Kidney glomerular epithelial cell (primary cell): ENCODE data around the gene PTGIS.
A peak's percentile ranks its signal among the peaks of the same experiment; 100 is the strongest.
"Not testable (repeated sequence)": the region's sequence is repeated elsewhere in the genome, so short reads cannot be mapped to it uniquely, and the experiment has no call there.

Source experiments
- DNase-seq: peaks from one replicate; lab custom pipeline; 2025; lab: John Stamatoyannopoulos, UW

Gene PTGIS

DNA sequence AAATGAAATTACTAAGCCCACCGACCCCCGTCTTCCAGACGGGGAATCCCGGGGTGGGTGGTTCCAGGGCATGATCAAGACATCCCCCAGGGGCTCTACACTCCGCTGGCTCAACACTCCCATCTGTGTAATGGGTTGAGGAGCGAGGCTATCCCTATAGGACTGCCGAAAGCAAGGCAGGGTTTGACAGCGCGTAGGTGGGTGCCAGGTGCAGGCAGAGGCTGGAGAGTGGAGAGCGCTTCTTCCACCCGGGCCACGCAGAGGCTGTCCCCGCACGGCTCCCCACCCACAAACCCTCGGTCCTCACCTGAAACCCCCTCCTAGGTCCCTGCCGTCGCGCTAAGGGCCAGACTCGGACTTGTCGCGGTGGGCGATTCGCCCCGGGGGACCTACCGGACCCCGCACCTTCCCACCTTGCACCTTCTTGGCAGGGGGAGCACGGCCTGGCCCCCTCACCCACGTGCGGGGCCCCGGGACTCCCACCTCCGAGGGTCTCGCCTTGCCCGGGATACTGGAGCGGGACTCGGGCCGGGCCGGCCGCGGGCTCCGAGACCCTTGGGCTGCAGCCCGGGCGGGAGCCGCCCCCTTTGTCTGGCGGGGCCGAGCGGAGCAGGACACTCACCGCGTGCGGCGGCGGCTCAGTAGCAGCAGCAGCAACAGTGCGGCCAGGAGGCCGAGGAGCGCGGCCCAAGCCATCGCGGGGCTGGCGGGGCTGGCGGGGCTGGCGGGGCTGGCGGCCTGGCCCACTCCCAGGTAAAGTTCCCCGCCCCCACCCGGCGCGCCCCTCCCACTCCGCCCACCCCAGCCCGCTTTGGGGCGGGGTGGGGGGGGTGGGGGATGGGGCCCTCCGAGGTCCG is at the start of gene PTGIS:
Gene PTGIS, minus strand, starts transcription at position 717 of the 857 bp plus-strand sequence. Its CDS starts 21 bp downstream, at position 696.
- DNase-seq = no peak

DNA sequence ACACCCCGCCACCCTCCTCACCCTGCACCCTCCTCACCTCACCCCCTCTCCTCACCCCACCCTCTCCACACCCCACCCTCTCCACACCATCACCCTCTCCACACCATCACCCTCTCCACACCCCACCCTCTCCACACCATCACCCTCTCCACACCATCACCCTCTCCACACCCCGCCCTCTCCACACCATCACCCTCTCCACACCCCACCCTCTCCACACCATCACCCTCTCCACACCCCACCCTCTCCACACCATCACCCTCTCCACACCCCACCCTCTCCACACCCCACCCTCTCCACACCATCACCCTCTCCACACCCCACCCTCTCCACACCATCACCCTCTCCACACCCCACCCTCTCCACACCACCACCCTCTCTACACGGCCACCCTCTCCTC is 49.5 kb upstream of the PTGIS start:
- DNase-seq = not testable (repeated sequence)

DNA sequence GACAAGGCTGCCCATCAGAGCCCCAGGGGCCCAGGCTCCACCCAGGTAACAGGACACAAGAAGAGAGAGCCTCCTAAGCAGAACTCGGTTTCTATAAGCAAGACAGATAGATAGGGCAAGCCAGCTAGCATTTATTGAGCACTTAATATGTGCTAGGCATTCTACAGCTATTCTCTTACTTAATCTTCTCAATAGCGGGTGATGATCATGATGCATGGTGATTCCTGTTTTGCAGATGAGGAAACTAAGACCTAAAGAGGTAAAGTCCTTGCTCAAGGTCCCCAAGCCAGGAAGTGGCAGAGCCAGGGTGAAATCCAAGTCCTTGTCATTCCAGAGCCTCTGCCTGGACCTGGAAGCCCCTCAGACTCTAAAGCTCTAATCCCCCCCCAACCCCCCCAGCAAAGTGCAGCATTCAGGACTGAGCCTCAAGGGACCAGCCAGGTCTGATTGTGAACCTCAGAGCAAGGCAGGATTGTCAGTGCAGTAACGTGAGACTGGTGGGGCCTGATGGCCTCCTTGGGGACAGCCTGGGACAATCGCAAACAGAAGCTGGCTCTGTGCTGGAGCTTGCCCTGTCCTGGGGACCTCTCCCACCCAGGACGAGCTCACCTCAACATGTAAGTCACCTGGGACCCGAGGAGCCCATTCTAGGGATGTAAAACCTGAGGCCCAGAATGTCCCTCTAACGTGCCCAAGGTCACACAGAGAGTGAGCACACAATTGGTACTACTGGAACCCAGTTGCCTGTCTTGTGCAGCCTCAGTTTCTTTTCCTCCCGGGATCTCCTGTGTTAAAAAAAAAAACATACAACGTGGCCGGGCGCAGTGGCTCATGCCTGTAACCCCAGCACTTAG is 48.4 kb upstream of the PTGIS start:
- no peak for DNase-seq

DNA sequence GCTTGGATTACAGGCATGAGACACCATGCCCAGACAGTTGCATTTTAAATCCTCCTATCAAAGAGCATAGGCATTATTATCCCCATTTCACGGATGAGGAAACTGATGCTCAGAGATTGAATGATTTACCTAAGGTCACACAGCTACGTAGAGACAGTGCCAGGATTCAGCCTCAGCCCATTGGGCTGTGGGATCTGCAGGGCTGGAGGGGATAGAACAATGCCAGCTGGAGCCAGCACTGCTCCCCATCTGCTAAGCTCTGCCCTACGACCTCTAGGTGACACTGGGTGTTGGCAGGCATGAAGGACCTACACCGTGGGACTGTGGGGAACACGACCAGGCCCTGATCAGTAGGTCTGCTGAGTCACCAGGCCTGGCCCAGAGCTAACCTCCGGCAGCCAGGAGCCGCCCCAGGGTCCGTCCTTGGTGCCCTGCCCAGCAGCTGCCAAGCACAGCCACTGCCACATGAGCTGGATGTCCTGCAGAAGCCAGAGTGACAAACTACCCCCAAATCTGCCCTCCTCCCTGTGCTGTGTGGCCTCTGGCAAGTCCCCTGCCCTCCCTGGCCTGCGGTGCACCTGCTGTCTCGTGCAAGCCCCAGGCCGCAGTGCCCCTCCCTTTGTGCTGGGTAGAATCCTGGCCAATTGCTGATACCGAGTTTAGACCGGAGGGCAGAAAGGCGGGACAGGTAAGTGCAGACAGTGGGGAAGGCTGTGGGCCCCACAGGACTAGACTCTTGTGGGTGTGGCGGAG is 47.6 kb upstream of the PTGIS start:
- no peak for DNase-seq

DNA sequence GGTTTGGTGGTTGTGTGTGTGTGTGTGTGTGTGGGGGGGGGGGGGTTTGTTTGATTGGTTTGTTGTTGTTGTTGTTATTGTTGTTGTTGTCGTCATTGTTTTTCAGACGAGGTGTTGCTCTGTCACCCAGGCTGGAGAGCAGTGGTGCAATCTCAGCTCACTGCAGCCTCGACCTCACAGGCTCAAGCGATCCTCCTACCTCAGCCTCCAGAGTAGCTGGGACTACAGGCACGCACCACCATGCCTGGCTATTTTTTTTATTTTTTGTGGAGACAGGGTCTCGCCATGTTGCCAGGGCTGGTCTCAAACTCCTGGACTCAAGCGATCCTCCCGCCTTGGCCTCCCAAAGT is 47.1 kb upstream of the PTGIS start:
- not testable (repeated sequence) for DNase-seq

DNA sequence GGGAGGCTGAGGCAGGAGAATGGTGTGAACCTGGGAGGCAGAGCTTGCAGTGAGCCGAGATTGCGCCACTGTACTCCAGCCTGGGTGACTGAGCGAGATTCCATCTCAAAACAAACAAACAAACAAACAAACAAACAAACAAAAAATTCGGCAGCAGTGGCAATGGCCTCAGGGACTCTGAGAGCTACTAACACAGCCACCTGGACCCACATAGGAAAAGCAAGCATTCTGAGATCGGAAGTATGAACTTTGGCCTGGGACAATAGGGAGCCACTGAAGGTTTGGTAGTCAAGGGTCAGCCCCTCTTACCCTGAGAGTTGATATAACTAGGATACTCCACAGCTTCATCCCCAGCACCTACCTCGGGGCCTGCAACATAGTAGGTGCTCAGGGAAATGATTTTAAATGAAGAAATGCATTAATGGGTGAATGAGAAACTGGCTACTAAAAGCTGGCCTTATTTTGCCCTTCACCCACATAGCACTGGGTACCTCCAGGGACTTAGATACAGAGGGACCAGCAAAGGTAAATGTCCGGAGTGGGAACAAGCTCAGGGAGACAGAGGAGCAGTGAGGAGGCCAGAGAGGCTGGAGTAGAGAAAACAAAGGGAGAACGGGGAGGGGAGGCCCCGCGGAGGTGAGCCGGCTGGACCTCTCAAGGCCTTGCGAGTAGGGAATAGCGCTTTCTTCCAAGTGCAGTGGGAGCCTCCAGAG is 46.6 kb upstream of the PTGIS start:
- no peak for DNase-seq

DNA sequence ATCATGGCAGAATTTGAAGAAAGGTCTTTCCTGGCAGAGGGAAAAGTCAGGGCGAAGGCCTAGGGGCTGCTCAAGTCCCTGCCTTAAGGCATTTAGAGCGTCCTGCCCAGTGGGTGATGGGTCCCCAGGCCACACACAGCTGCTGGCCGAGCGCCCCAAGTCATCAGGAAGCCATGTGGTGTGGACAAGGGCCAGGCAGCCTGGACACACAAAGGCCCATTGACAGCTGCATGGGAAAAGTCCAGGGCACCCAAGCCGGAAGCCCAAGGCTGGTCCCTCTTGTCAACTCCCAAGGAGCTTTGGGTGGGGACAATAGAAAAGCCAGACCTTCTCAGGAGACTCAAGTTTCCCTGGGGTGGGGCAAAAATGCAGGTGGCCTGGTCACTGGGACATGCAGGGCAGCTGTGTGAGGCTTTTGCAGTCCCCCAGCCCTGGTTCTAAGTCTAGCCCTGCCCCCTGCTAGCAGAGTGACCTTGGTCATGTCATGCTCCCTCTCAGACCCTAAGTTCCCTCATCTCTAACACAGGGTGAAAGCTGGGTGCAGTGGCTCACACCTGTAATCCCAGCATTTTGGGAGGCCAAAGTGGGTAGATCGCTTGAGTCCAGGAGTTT is 44.3 kb upstream of the PTGIS start:
- no peak for DNase-seq

DNA sequence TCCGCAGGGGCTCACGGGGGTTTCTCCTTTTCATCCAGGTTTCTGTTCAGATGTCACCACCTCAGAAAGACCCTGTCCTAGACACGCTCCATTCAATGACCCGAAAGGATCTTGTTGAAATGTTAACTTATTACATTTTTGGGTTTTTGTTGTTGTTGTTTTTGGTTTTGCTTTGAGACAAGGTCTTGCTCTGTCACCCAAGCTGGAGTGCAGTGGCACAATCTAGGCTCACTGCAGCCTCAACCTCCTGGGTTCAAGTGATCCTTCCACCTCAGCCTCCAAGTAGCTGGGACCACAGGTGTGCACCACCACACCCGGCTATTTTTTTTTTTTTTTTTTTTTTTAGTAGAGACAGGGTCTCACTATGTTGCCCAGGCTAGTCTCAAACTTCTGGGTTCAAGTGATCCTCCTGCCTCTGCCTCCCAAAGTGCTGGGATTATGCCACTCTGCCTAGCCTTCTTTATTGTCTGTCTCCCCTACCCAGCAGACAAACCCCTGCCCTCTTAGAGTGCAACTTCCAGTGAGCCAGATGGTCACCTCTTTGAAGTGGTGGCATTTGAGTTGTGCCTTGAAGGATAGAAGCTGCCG is 43.7 kb upstream of the PTGIS start:
- DNase-seq = not testable (repeated sequence)

DNA sequence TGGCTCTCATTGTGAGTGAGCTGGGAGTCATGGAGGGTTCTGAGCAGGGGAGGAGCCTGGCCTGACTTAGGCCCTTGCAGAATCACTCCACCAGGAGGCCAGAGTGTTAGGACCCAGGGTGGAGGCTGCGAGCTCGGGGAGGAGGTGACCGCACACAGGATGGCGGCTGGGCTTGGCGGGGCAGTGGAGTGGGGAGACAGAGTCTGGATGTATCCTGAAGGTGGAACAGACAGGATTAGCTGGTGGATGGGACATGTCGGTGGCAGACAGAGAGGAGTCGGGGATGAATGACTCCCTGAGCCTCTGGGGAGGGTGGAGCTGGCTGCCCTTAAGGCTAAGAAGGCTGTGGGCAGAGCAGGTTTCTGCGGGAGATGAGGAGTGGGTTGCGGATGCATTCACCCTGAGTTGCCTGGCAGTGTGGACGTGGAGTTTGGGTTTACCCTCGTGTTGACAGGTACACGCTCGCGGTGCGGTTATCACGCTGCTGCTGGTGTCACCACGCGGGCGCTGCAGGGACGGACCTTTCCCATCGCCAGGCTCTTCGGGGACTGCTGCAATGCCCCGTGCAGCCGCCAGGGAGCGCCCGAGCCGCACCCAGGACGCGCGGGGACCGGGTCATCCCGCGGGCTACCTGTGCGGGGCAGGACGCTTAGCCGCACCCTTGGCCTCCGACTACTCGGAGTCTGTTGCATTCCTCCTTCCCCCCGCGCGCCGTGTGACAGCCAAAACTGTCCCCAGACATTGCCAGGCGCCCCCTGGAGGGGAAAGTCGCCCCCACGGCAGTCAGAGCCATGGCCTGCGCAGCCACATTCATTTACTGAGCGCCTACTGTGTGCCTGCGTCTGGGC is 43.0 kb upstream of the PTGIS start:
- peak; percentile 44 for DNase-seq

DNA sequence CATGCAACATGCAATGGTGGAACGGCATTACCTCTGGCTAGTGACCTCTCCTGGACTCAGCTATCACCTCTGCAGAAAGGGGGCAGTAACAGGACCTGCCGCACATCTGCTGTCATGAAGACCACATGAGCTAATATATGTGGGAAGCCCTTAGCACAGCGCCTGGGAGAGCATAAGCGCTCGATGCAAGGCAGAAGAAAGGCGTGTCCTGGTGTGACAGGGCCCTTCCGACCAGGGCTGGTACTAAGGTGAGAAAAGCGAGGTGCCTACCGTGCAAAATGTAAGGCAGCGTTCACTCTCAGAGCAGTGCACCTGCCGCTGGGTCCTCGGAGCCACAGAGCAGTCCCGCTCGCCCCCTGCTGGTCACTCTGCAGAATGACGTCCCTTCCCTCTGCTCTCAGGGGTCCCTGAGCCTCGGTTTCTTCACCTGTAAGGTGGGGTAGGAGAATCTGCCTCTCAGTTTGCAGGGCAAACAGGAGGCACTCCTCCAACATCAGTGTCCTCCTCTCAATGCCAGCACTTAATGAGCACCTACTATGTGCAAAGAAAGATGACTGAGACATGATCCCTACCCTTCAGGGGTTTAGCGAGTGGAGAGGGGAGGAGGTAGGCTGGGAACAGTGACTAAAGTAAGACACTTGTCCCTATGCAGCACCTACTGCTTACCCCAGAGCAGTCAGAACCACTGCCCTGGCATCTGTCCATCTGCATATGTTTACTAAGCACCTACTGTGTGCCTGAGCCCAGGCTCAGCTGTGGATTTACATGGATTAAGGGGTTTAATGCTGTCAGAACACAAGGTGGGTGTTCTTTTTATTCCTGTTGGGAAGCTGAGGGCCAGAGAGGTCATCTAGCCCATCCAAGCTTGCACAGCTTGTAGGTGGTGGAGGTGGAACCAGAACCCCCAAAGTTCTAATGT is 41.1 kb upstream of the PTGIS start:
- DNase-seq = peak; percentile 35

DNA sequence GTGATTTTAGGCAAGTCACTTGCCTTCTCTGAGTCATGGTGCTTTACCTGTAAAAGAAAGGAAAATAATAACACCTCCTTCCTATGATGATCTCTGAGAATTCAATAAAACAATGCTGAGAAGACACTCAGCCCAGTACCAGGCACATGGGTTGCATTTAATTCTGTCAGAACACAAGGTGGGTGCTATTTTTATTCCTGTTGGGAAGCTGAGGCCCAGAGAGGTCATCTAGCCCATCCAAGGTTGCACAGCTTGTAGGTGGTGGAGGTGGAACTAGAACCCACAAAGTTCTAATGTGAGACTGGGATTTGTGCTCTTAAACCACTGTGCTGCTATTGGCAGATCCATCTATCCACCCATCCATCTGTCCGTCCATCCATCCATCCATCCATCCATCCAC is 39.6 kb upstream of the PTGIS start:
- DNase-seq = no peak

DNA sequence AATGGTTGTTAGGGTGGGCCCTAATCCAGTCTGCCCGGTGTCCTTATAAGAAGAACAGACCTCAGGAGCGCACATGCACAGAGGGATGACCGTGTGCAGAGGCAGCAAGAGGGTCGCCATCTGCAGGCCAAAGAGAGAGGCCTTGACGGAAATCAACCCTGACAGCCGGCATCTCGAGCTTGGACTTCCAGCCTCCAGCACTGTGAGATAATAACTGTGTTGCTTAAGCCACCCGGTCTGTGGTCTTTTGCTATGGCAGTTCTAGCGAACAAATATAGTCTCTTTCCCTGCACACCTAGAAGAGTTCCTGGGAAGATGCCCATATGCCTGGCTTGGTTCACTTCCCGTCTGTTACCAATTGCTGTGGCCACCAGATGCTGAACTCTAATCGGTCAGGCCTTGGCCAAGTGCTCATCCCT is 35.3 kb upstream of the PTGIS start:
- DNase-seq = peak; percentile 1

DNA sequence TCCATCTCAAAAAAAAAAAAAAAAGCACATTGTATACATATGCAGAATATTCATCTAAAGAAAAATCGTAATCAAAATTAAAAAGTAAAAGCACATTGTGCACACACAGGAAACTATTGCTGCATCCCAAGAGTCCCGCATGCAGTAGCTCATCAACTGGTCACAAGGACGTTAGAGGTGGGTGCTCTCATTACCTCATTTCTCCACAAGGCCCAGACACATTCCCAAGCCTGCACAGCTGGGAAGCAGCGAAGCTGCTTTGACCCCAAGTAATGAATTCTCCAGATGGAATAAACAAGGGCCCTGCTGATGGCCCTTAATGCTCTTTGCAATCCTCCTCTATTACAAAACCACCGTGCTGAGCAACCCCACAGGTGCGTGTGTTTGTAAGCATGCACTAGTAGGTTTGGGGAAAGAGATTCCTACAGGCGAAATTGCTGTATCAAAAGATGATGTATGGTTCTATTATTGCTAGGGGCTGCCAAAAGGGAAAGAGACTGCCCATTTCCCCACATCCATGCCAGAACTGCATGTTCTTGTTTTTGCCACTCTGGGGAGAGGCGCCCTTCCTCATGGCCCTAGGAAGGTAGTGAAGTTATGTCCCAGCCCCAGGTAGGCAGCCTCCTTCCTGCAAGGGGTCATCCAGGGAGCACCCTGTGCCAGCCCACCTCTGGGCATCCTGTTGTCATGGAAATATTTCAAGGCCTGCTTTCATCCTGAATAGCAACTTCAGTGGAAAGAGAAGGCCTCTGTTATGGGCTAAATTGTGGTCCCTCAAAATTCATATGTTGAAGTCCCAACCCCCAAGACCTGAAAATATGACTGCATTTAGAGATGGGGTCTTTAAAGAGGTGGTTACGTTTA is 34.6 kb upstream of the PTGIS start:
- DNase-seq = no peak

DNA sequence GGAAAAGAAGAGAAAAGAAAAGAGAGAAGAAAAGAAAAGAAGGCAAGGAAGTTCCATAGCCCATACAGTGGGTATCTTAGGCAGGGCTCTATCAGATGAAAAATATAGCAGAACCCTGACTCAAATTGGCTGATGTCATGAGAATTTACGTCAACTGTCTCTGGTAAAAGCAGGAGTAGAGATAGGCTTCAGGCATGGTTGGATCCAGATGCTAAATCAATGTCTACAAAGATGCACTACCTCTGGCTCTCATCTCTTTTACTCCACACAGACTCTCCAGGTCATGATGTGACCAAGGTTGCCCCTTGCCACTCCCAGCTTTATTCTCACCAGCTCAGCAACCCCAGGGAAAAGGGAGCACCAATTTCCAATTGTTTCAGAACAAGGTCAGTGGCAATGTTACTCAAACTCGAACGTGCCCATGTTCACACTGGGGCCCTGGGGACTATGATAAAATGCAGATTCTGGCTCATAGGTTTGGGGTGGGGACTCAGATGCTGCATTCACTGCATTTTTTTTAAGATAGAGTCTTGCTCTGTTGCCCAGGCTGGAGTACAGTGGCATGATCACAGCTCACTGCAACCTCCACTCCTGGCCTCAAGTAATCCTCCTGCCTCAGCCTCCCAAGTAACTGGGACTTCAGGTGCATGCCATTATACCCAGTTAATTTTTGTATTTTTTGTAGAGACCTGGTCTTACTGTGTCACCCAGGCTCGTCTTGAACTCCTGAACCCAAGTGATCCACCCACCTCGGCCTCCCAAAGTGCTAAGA is 33.4 kb upstream of the PTGIS start:
- DNase-seq = no peak

DNA sequence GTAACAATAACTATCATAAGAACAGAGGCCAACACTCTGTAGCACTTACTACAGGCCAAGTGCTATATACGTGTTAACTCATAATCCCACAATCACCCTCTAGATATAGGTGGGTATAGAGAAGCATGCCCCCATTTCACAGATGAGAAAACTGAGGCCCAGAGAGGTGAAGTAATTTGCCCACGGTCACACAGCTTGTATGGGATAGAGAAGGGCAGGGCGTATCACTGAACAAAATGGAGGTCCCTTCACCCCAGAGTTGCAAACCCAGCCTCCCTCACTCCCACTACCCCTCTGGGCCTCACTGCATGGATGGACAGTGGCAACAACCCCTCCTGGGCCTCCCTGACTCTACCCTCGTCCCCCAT is 31.8 kb upstream of the PTGIS start:
- DNase-seq = no peak

DNA sequence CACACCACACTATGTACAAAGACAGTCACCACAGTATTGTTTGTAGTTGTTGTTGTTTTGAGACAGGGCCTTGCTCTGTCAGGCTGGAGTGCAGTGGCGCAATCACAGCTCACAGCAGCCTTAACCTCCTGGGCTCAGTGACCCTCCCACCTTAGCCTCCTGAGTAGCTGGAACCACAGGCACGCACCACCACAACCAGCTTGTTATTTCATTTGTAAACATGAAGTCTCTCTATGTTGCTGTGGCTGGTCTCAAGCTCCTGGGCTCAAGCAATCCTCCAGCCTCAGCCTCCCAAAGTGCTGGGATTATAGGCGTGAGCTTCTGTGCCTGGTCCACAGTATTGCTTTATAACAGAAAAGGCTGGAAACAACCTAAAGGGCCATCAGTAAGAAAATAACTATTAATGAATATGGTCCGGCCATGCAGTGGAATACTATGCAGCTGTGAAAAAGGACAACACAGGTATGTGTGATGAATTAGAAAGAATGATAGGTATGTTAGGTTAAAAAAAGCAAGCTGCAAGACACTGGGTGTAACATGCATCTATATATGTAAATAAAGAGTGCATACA is 30.0 kb upstream of the PTGIS start:
- DNase-seq = no peak
